ENCODE measurements around the gene PTPRM.

Gene PTPRM

DNA sequence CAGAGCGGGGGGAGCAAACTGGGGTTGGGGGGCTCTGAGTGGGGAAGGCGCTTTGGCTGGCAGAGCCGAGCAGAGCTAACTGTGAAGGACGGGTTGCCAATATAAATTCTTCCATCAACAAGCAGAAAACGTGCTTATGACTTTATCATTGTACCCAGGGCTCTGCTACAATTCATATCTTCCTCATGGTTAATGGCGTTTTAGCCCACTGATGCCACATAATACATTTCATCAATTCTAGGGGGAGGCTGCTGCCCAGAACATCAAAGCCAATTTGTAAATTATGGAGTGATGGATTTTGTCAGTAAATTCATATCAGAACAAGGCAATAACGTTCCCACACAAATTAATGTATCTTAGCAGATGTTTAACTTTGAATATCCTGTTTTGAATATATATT lies 866.7 kb downstream of the PTPRM start (continued):
- TF ChIP-seq, protein P1, sequence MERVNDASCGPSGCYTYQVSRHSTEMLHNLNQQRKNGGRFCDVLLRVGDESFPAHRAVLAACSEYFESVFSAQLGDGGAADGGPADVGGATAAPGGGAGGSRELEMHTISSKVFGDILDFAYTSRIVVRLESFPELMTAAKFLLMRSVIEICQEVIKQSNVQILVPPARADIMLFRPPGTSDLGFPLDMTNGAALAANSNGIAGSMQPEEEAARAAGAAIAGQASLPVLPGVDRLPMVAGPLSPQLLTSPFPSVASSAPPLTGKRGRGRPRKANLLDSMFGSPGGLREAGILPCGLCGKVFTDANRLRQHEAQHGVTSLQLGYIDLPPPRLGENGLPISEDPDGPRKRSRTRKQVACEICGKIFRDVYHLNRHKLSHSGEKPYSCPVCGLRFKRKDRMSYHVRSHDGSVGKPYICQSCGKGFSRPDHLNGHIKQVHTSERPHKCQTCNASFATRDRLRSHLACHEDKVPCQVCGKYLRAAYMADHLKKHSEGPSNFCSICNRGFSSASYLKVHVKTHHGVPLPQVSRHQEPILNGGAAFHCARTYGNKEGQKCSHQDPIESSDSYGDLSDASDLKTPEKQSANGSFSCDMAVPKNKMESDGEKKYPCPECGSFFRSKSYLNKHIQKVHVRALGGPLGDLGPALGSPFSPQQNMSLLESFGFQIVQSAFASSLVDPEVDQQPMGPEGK (tag by site-specific recombination; IDR thresholded peaks at IDR 0.05) = no peak
- TF ChIP-seq GLI4 (tag by site-specific recombination; IDR thresholded peaks at IDR 0.05) = no peak
- TF ChIP-seq TRIM28 (IDR thresholded peaks at IDR 0.05; ENCODE audit: borderline replicate concordance, low read length) = no peak
- TF ChIP-seq ZNF560 (tag by site-specific recombination; IDR thresholded peaks at IDR 0.05; ENCODE audit: borderline replicate concordance) = no peak
- no peak for TF ChIP-seq ZNF174 (tag by site-specific recombination; IDR thresholded peaks at IDR 0.05)
- TF ChIP-seq, protein P2, sequence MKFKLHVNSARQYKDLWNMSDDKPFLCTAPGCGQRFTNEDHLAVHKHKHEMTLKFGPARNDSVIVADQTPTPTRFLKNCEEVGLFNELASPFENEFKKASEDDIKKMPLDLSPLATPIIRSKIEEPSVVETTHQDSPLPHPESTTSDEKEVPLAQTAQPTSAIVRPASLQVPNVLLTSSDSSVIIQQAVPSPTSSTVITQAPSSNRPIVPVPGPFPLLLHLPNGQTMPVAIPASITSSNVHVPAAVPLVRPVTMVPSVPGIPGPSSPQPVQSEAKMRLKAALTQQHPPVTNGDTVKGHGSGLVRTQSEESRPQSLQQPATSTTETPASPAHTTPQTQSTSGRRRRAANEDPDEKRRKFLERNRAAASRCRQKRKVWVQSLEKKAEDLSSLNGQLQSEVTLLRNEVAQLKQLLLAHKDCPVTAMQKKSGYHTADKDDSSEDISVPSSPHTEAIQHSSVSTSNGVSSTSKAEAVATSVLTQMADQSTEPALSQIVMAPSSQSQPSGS (tag by site-specific recombination; IDR thresholded peaks at IDR 0.05; ENCODE audit: low read depth) = no peak
- TF ChIP-seq, protein P3, sequence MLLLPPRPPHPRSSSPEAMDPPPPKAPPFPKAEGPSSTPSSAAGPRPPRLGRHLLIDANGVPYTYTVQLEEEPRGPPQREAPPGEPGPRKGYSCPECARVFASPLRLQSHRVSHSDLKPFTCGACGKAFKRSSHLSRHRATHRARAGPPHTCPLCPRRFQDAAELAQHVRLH (tag by site-specific recombination; IDR thresholded peaks at IDR 0.05) = no peak
- TF ChIP-seq ZFP3 (tag by site-specific recombination; IDR thresholded peaks at IDR 0.05; ENCODE audit: low read depth) = no peak
- TF ChIP-seq ZNF830 (tag by site-specific recombination; IDR thresholded peaks at IDR 0.05; ENCODE audit: low read depth) = no peak
- no peak for TF ChIP-seq ZNF133 (tag by site-specific recombination; IDR thresholded peaks at IDR 0.05)

DNA sequence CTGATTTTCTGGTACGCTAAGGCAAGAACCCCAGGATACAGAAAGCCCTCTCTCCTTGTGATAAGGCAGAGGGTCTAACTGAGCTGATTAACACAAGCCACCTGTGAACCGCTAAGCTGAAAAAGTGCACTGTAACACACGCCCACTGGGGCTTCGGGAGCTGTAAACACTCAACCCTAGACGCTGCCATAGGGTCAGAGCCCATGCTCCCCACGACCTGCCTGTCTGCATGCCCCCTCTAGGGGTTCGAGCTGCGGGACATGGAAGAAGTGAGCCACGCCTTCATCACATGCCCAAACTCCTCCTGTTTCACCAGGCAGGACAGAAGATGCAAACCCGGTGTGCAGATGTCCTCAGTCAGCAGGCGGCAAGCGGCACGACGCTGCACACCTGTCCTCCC lies 868.3 kb downstream of the PTPRM start:
- ChIA-PET CTCF (interaction anchor here (2.0 kb wide), 1 partner anchor 10 kb away, joined by 4 read pairs; no protein-coding TSS in a partner anchor), POLR2A (no interaction called here)
- Histone ChIP-seq H3K4me3 (ENCODE audit: low read depth, low read length) (no peak overlapping the region), H3K9me3 (ENCODE audit: control insufficient read depth, insufficient read depth, low read depth, low read length) (no peaks in the 10 kb centered on the region; the same call in 1 of the 2 replicates), H3K27ac (ENCODE audit: extremely low read depth, low read depth, low read length) (no peak overlapping the region), H3K4me1 (ENCODE audit: control insufficient read depth, insufficient read depth, low read length) (no peaks in the 10 kb centered on the region), H3K36me3 (ENCODE audit: control insufficient read depth in 2 of 2, insufficient read depth in 1 of 2, low read length in 2 of 2) (no peaks in the 10 kb centered on the region)
- TF ChIP-seq ZNF169 (tag by site-specific recombination; IDR thresholded peaks at IDR 0.05) (no peak), ZNF223 (tag by site-specific recombination; IDR thresholded peaks at IDR 0.05) (no peak)

DNA sequence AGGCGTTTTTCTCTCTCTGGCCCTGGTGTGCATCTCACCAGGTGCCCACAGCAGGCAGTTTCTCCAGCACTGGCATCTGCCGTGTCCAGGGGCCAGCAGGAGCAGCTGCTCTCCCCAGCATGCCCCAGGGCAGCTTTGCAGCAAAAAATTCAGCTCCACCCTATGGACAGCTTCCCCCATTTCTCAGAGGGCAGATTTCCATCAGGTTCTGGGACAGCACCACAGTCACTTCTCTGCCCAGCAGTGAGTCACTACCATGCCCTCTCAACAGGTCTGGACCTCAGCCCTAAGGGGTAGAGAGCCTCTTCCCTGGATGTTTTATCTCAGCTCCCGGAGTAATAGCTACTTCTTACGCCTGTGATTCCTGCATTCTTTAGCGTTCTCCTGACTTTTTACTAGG lies 871.9 kb downstream of the PTPRM start:
- CTCF ChIA-PET = interaction anchor here (0.5 to 2.4 kb wide), 5 partner anchors 9 to 176 kb away, joined by 3 to 11 read pairs (median 6); no protein-coding TSS in a partner anchor
- H3K27ac ChIP-seq (ENCODE audit: extremely low read depth, low read depth, low read length) = no peak overlapping the region
- no peaks in the 10 kb centered on the region for H3K4me1 ChIP-seq (ENCODE audit: control insufficient read depth, insufficient read depth, low read length)
- POLR2A ChIA-PET = no interaction called here
- no peak overlapping the region for H3K4me3 ChIP-seq (ENCODE audit: low read depth, low read length)
- TF ChIP-seq, protein P4, sequence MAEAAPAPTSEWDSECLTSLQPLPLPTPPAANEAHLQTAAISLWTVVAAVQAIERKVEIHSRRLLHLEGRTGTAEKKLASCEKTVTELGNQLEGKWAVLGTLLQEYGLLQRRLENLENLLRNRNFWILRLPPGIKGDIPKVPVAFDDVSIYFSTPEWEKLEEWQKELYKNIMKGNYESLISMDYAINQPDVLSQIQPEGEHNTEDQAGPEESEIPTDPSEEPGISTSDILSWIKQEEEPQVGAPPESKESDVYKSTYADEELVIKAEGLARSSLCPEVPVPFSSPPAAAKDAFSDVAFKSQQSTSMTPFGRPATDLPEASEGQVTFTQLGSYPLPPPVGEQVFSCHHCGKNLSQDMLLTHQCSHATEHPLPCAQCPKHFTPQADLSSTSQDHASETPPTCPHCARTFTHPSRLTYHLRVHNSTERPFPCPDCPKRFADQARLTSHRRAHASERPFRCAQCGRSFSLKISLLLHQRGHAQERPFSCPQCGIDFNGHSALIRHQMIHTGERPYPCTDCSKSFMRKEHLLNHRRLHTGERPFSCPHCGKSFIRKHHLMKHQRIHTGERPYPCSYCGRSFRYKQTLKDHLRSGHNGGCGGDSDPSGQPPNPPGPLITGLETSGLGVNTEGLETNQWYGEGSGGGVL (tag by site-specific recombination; IDR thresholded peaks at IDR 0.05) = no peak
- TF ChIP-seq ZNF133 (tag by site-specific recombination; IDR thresholded peaks at IDR 0.05) (no peak), ZSCAN23 (tag by site-specific recombination; IDR thresholded peaks at IDR 0.05) (no peak), EGR2 (tag by site-specific recombination; IDR thresholded peaks at IDR 0.05; ENCODE audit: low read depth) (no peak), IKZF3 (tag by site-specific recombination; IDR thresholded peaks at IDR 0.05) (no peak), MYNN (tag by site-specific recombination; IDR thresholded peaks at IDR 0.05; ENCODE audit: borderline replicate concordance) (no peak), KLF7 (tag by site-specific recombination; IDR thresholded peaks at IDR 0.05; ENCODE audit: borderline replicate concordance) (no peak), ZXDB (tag by site-specific recombination; IDR thresholded peaks at IDR 0.05) (no peak), ZNF624 (tag by site-specific recombination; IDR thresholded peaks at IDR 0.05) (no peak), ZNF76 (tag by site-specific recombination; IDR thresholded peaks at IDR 0.05; ENCODE audit: borderline replicate concordance, low read depth) (no peak)
- TF ChIP-seq, protein P5, sequence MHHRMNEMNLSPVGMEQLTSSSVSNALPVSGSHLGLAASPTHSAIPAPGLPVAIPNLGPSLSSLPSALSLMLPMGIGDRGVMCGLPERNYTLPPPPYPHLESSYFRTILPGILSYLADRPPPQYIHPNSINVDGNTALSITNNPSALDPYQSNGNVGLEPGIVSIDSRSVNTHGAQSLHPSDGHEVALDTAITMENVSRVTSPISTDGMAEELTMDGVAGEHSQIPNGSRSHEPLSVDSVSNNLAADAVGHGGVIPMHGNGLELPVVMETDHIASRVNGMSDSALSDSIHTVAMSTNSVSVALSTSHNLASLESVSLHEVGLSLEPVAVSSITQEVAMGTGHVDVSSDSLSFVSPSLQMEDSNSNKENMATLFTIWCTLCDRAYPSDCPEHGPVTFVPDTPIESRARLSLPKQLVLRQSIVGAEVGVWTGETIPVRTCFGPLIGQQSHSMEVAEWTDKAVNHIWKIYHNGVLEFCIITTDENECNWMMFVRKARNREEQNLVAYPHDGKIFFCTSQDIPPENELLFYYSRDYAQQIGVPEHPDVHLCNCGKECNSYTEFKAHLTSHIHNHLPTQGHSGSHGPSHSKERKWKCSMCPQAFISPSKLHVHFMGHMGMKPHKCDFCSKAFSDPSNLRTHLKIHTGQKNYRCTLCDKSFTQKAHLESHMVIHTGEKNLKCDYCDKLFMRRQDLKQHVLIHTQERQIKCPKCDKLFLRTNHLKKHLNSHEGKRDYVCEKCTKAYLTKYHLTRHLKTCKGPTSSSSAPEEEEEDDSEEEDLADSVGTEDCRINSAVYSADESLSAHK (tag by site-specific recombination; IDR thresholded peaks at IDR 0.05) = no peak
- no peaks in the 10 kb centered on the region; the same call in 1 of the 2 replicates for H3K9me3 ChIP-seq (ENCODE audit: control insufficient read depth, insufficient read depth, low read depth, low read length)
- no peaks in the 10 kb centered on the region for H3K36me3 ChIP-seq (ENCODE audit: control insufficient read depth in 2 of 2, insufficient read depth in 1 of 2, low read length in 2 of 2)

Data from HEK293 (cell line).